LNCaP clone FGC (cell line): ENCODE measurements around the gene CCDC88A.
"Not testable (repeated sequence)": the region's sequence is repeated elsewhere in the genome, so short reads cannot be mapped to it uniquely, and the experiment has no call there.

Experiments used
- DNase-seq: peaks from one replicate; pipeline ENCODE4 v3.0.0-alpha.2; 2011; ENCODE audit warnings: low read depth
- H3K4me3 ChIP-seq: 2 replicates; pipeline ENCODE4 v1.5.1; 2011; ENCODE audit warnings: mild to moderate bottlenecking, low read depth, low read length, control low read depth
- TF ChIP-seq, protein P1 (sequence below): IDR thresholded peaks from 2 replicates; pipeline ENCODE4 v1.5.1; 2012; ENCODE audit warnings: mild to moderate bottlenecking; ENCODE audit not compliant: control insufficient read depth, insufficient read depth; ENCODE audit errors: extremely low read depth

CCDC88A gene

DNA sequence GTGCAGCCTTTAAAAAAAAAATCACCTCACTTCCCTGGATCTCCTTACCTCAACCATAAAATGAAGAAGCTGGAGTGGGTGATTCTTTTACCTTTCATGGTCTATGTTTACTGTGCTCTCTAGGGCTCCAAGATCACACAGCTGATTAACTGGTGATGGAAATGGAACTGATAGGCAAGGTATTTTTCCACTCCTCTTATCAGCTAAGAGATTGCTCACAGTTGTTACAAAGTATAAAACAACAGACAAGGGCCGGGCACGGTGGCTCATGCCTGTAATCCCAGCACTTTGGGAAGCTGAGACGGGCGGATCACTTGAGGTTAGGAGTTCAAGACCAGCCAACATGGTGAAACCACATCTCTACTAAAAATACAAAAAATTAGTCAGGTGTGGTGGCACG is 172.6 kb downstream of the CCDC88A start:
- TF ChIP-seq, protein P1, sequence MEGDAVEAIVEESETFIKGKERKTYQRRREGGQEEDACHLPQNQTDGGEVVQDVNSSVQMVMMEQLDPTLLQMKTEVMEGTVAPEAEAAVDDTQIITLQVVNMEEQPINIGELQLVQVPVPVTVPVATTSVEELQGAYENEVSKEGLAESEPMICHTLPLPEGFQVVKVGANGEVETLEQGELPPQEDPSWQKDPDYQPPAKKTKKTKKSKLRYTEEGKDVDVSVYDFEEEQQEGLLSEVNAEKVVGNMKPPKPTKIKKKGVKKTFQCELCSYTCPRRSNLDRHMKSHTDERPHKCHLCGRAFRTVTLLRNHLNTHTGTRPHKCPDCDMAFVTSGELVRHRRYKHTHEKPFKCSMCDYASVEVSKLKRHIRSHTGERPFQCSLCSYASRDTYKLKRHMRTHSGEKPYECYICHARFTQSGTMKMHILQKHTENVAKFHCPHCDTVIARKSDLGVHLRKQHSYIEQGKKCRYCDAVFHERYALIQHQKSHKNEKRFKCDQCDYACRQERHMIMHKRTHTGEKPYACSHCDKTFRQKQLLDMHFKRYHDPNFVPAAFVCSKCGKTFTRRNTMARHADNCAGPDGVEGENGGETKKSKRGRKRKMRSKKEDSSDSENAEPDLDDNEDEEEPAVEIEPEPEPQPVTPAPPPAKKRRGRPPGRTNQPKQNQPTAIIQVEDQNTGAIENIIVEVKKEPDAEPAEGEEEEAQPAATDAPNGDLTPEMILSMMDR: no peak
- H3K4me3 ChIP-seq: no peak overlapping the region
- no peak for DNase-seq

DNA sequence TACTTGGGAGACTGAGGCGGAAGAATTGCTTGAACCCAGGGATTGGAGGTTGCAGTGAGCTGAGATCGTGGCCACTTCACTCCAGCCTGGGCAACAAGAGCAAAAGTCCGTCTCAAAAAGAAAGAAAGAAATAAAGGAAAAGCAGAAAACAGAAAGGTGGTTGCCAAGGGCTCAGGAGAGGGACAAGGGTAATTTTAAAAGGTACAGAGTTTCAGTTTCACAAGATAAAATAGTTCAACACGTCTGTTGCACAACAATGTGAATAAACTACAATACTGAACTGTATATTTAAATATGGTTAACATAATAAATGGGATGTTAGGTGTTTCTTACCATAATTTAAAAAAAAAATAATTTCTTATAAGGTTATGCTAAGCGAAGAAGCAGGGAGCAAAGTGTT is 174.2 kb downstream of the CCDC88A start:
- no peak overlapping the region for H3K4me3 ChIP-seq
- no peak for DNase-seq
- TF ChIP-seq, protein P1: no peak

DNA sequence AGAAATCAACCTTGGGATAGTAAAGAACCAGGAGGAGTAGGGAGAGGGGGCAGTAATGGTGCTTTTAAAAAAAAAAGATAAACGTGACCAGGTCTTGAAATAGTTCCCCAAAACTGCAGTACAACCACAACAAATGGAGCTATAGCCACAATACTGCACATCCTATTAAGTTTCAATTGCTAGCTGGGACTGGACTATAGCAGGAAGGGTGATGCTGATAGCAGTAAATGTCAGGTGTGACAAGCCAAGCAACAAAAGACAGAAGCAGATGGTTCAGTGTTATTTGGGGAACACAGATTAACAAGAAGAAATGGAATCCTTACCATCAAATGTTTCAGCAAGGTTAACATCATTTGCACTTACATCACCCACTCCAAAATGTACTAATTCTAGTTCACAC is 177.0 kb downstream of the CCDC88A start:
- H3K4me3 ChIP-seq: no peak overlapping the region
- DNase-seq: no peak
- TF ChIP-seq, protein P1: no peak

DNA sequence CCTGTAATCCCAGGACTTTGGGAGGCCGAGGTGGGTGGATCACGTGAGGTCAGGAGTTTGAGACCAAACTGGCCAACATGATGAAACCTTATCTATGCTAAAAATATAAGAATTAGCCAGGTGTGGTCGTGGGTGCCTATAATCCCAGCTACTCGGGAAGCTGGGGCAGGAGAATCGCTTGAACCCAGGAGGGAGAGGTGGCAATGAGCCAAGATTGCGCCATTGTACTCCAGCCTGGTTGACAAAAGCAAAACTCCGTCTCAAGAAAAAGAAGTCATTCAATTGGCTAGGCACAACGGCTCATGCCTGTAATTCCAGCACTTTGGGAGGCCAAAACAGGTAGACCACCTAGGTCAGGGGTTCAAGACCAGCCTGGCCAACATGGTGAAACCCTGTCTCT is 178.1 kb downstream of the CCDC88A start:
- not testable (repeated sequence) for DNase-seq, H3K4me3 ChIP-seq

DNA sequence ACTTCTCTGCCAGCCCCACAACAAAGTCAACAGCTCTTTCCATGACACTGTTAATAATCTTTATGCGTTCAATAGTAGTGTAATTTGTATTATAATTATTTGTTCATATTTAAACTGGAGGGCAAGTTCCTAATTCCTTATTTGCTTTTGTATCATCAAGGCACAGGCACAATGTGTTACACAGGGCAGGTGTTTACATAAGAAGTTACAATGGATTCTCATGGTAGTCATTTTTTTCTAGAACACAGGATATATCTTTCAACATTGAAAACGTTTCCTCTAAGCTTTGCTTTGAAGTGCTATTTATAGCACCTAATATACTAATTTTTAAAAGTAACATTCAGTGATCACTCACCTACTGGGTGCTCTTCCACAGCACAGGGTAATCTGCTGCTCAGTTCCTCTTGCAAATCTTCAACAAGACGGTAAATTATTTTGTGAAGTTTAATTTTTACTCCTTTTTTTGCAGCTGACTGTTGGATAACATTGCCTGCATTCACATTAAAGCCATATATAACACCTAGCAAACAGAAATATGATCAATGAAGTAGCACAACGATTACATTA is 179.9 kb downstream of the CCDC88A start:
- no peak overlapping the region for H3K4me3 ChIP-seq
- DNase-seq: no peak
- TF ChIP-seq, protein P1: no peak
